LNCAP (cell line): ENCODE measurements around the gene FLT3LG.

Experiments
- TF ChIP-seq, protein P1 (sequence below): fragments of 450-650 bp; IDR thresholded peaks from 2 replicates; pipeline ENCODE4 v1.5.1; 2017; ENCODE audit warnings: mild to moderate bottlenecking

FLT3LG gene

DNA sequence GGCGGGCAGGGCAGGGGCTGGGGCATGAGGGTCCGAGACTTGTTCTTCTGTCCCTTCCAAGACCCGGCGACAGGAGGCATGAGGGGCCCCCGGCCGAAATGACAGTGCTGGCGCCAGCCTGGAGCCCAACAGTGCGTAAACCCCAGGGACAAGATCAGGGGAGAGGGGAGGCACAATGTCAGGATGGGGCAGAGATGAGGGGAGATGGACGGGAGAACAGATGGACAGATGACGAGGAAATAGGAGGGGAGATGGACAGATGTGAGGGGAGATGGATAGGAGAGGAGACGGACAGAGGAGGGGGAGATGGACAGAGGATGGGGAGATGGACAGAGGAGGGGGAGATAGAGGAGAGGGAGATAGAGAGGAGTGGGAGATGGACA, 518 bp downstream of the FLT3LG start:
- TF ChIP-seq, protein P1, sequence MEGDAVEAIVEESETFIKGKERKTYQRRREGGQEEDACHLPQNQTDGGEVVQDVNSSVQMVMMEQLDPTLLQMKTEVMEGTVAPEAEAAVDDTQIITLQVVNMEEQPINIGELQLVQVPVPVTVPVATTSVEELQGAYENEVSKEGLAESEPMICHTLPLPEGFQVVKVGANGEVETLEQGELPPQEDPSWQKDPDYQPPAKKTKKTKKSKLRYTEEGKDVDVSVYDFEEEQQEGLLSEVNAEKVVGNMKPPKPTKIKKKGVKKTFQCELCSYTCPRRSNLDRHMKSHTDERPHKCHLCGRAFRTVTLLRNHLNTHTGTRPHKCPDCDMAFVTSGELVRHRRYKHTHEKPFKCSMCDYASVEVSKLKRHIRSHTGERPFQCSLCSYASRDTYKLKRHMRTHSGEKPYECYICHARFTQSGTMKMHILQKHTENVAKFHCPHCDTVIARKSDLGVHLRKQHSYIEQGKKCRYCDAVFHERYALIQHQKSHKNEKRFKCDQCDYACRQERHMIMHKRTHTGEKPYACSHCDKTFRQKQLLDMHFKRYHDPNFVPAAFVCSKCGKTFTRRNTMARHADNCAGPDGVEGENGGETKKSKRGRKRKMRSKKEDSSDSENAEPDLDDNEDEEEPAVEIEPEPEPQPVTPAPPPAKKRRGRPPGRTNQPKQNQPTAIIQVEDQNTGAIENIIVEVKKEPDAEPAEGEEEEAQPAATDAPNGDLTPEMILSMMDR: no peak

DNA sequence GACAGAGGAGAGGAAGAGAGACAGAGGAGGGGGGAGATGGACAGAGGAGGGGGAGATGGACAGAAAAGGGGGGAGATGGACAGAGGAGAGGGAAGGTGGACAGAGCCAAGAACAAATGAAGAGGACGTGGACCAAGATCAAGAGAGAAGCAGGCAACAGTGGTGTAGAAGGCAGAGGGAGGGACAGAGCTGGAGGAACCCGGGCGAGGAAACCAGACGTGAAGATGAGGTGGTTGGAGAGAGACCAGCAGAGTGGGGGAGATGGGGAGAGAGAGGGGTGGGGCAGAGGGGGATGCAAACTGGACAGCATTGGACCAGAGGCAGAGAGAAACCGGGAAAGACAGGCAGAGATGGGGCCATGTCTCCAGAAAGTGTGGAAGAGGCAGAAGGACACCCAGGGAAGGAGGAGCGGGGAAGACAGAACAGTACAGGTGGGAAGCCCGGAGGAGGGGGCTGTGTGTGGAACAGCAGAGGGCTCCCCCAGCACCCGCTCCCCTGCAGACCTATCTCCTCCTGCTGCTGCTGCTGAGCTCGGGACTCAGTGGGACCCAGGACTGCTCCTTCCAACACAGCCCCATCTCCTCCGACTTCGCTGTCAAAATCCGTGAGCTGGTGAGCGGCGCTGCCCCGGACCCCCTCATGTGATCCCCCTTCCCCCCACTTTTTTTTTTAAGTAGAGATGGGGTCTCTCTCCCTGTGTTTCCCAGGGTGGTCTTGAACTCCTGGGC, 1.3 kb downstream of the FLT3LG start:
- TF ChIP-seq, protein P1: no peak

DNA sequence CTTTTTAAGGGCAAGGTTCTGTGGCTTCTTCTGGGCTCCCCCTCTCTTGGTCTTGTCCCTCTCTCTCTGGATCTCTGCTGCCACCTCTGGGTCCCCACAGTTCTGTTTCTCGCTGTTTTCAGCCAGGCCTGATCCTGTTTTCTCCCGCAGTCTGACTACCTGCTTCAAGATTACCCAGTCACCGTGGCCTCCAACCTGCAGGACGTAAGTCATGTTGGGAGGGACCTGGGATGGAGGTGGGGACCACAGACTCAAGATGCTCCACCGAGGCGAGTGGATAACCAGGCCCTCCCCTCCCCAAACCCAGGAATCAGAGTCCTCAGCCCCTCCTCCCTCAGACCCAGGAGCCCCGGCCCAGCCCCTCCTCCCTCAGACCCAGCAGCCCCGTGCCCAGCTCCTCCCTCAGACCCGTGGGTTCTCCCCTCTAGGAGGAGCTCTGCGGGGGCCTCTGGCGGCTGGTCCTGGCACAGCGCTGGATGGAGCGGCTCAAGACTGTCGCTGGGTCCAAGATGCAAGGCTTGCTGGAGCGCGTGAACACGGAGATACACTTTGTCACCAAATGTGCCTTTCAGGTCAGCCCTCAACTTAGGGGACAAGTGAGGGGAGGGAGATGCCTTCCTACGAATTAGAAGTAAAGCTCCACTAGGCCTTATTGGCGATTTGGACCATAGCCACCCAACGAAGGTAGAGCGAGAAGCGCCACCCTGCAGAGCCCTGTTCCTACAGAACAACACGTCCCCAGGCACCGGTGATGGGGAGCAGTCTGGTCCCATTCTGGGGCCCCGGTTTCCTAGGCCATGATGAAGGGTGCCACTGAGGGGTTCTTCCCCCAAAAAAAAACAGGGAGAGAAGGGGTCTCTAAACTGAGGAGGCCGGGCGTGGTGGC, 2.2 kb downstream of the FLT3LG start:
- TF ChIP-seq, protein P1: peak; percentile 24; the same call in 1 of the 2 replicates

DNA sequence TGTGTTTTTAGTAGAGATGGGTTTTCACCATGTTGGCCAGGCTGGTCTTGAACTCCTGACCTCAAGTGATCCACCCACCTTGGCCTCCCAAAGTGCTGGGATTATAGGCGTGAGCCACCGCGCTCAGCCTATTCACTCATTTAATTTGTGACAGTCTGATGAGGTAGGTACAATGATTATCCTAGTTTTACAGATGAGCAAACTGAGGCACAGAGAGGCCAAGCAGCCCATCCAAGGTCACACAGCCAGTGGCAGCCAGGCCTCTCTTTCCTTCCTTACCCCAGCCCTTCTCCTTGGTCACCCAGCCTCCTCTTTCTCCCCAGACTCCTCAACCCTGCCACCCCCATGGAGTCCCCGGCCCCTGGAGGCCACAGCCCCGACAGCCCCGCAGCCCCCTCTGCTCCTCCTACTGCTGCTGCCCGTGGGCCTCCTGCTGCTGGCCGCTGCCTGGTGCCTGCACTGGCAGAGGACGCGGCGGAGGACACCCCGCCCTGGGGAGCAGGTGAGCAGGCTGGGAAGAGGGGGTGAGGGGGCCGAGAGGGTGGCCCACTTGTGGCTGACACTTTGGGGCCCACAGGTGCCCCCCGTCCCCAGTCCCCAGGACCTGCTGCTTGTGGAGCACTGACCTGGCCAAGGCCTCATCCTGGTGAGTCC, 6.1 kb downstream of the FLT3LG start:
- TF ChIP-seq, protein P1: no peak

DNA sequence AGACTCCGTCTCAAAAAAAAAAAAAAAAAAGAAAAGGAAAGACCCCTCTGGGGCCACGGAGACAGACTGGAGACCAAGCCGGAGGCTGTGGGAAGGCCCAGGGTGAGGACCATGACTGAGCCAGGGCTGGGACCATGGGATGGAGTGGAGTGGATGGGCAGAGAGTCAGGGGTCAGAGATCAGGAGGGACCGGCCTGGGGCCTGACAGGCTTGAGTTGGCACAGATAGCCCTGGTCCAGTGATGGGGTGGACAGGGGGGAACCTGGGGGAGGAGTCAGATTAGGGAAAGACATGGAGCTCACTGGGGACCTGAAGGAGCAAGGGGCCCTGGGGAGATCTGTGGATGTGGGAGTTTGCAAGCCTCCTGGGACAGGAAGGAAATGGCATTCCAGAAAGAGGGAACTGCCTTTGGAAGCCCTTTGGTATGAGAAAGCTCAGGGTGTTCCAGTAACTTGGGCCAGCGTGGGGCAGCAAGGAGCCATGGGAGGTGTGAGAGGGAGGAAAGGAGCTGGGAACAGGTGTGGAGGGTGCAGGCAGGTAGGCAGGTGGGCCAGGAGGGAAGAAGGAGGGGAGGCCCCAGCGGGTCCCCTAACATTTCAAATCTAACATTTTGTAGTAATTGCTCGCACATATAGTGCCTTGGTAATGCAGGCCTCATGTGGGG, 7.1 kb downstream of the FLT3LG start:
- TF ChIP-seq, protein P1: no peak

DNA sequence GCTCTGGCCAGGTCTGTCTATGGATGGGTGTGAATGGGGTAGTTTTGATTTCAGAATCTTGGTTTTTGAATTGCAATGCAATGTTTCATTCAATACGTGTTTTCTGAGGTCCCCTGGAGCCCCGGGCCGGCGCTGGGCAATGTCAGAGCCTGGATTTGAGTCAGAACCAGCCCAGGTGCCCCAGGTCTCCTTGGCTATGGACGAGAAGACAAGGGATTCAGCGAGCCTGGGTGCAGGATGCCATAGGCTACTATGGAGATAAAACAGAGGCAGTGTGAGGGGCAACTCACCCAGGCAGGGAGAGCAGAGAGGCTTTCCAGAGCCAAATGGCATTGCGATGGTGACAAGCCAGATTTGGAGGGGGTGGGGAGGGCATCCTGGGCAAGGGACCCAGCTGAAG, 12.2 kb downstream of the FLT3LG start:
- TF ChIP-seq, protein P1: no peak

DNA sequence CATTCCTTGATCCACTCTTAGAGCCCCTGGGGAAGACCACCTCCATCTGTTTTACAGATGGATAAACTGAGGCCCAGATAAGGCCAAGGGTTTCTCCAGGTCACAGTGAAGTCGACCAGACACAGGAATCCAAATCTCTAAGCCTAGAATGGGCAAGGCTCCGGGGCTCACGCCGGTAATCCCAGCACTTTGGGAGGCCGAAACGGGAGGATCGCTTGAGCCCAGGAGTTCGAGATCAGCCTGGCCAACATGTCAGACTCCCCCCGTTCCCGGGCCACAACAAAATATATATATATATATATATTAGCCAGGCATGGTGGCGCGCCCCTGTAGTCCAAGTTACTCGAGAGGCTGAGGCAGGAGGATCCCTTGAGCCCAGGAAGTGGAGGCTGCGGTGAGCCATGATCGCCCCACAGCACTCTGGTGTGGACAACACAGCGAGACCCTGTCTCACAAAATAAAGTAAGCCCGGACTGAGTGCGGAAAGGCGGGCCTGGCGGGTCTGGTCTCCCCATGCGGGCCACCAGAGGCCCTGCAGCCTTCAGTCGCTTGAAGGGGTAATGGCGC, 12.8 kb downstream of the FLT3LG start:
- TF ChIP-seq, protein P1: no peak
